Prostate gland (tissue), 2 donors: ENCODE data around the gene SLAMF7. TPM values are rescaled to one million over a fixed set of nuclear protein-coding genes. Genes with fewer than 3 reads are reported as not detected.

Source experiments
- DNase-seq: peaks from one replicate; pipeline ENCODE4 v3.0.0-alpha.2; 2019; ENCODE audit warnings: low spot score
- H3K27ac ChIP-seq, 2 donors: fragments of 200-600 bp; sonication (generic); 2 replicates each; pipeline ENCODE4 v1.5.1; 2017 to 2019
- H3K27me3 ChIP-seq: fragments of 200-600 bp; sonication (generic); replicated peaks from 2 replicates; pipeline ENCODE4 v1.5.1; 2019; ENCODE audit not compliant: insufficient read depth
- H3K36me3 ChIP-seq, 2 donors: fragments of 200-600 bp; sonication (generic); 1 replicate in 1 of 2; 2 replicates in 1 of 2; pipeline versions ENCODE4 v1.5.1 to v1.8.1; 2017 to 2019
- H3K4me1 ChIP-seq: fragments of 200-600 bp; sonication (generic); replicated peaks from 2 replicates; pipeline ENCODE4 v1.5.1; 2019
- H3K4me3 ChIP-seq, 2 donors: fragments of 200-600 bp; sonication (generic); 2 replicates each; pipeline ENCODE4 v1.5.1; 2017 to 2019
- H3K9me3 ChIP-seq: fragments of 200-600 bp; sonication (generic); 2 replicates; pipeline ENCODE4 v1.5.1; 2017
- POLR2A ChIP-seq: fragments of 450-650 bp; IDR thresholded peaks from one replicate; pipeline ENCODE4 v1.6.1; 2016; ENCODE audit warnings: antibody characterized with exemption, mild to moderate bottlenecking
- POLR2AphosphoS5 ChIP-seq: sonication (generic); formaldehyde crosslinking; IDR thresholded peaks from one replicate; pipeline ENCODE4 v1.6.1; 2017; ENCODE audit warnings: antibody characterized with exemption
- WGBS: methylation state at CpG from one replicate; pipeline ENCODE4 v1.1.5; 2018; 5-methylcytosine and 5-hydroxymethylcytosine counted together
- intact Hi-C: fragments of 100-400 bp; cut with DNase I; formaldehyde crosslinking; loops from one replicate; pipeline ENCODE4 v1.14.2; 2022
- total RNA-seq, 2 donors: library from RNA; depleted of rRNA; stranded (reverse); fragments of >200 nt; gene quantifications; one replicate each; pipeline ENCODE4 v1.1.0, GENCODE V29; 2016
- TF ChIP-seq, protein P1 (sequence below), 4 experiments: fragments of 200-600 bp in 2 of 4; fragments of 450-650 bp in 2 of 4; sonication (generic) in 2 of 4; IDR thresholded peaks; 1 replicate in 3 of 4; 2 replicates in 1 of 4; pipeline ENCODE4 v1.5.1; 2016 to 2019; ENCODE audit warnings: antibody characterized with exemption in 4 of 4, mild to moderate bottlenecking in 2 of 4, moderate library complexity in 2 of 4

SLAMF7 gene
- total RNA-seq, 2 donors from 2014 or later: 0.14 to 0.51 TPM

DNA sequence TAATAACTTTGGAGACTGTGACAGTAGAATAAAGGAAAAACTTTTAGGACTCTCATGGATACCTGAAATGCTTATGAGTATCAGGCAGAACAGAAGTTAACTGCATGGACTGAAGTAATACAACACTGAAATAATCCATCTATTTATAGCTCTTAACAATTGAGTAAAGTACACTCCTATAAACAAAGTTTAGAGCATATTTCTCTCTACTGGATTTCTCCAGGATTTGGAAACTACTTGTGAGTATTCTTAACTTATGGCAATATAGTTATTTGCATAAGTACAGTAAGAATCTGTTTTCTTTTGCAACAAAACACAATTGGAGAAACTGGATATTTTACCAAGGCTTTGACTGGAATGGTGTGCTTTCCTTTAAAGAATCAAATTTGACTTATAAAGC lies 17.6 kb upstream of the SLAMF7 start:
- intact Hi-C loops: loop anchor here (10.0 kb wide), 1 partner anchor 273 kb away; no protein-coding TSS in a partner anchor

DNA sequence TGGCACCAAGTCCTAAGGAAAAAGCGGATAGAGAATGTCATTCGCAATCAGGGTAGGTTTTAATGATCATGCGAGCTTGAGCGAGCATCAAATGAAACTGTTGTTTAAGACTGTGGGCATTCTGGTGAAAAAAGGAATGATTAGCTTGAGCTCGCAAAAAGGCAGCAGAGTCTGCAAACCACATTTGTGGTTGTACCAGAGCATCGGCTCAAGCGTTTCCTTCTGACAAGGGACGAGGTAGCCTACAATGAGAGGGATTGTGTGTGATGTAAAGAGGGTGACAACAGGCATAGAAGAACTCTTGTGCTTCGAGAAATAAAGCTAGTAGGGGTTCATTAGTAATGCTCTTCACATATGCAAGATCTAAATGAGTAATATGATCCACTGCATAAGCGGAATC lies 16.3 kb upstream of the SLAMF7 start:
- WGBS: 77% methylated on average over 10 of the region's 10 CpGs
- Histone ChIP-seq H3K9me3 (no peaks in the 10 kb centered on the region), H3K4me3 (no peak overlapping the region), H3K27ac (no peak overlapping the region), H3K27me3 (no peaks in the 10 kb centered on the region), H3K4me1 (no peaks in the 10 kb centered on the region), H3K36me3 (no peaks in the 10 kb centered on the region)
- no peak for DNase-seq
- intact Hi-C loops: loop anchor here (10.0 kb wide), 1 partner anchor 272 kb away; no protein-coding TSS in a partner anchor
- TF ChIP-seq, protein P1, sequence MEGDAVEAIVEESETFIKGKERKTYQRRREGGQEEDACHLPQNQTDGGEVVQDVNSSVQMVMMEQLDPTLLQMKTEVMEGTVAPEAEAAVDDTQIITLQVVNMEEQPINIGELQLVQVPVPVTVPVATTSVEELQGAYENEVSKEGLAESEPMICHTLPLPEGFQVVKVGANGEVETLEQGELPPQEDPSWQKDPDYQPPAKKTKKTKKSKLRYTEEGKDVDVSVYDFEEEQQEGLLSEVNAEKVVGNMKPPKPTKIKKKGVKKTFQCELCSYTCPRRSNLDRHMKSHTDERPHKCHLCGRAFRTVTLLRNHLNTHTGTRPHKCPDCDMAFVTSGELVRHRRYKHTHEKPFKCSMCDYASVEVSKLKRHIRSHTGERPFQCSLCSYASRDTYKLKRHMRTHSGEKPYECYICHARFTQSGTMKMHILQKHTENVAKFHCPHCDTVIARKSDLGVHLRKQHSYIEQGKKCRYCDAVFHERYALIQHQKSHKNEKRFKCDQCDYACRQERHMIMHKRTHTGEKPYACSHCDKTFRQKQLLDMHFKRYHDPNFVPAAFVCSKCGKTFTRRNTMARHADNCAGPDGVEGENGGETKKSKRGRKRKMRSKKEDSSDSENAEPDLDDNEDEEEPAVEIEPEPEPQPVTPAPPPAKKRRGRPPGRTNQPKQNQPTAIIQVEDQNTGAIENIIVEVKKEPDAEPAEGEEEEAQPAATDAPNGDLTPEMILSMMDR (IDR thresholded peaks at IDR 0.05): no peak
- TF ChIP-seq POLR2A (no peak), POLR2AphosphoS5 (no peak)

More for the DNA sequence above, 17.6 kb upstream of the SLAMF7 start:
- no peaks in the 10 kb centered on the region for H3K36me3 ChIP-seq
- TF ChIP-seq POLR2AphosphoS5 (no peak), POLR2A (no peak)
- TF ChIP-seq, protein P1 (IDR thresholded peaks at IDR 0.05): no peak
- H3K27ac ChIP-seq: no peak overlapping the region
- no peak for DNase-seq
- no peaks in the 10 kb centered on the region for H3K27me3 ChIP-seq
- no peaks in the 10 kb centered on the region for H3K4me1 ChIP-seq
- no peak overlapping the region for H3K4me3 ChIP-seq
- H3K9me3 ChIP-seq: no peaks in the 10 kb centered on the region

DNA sequence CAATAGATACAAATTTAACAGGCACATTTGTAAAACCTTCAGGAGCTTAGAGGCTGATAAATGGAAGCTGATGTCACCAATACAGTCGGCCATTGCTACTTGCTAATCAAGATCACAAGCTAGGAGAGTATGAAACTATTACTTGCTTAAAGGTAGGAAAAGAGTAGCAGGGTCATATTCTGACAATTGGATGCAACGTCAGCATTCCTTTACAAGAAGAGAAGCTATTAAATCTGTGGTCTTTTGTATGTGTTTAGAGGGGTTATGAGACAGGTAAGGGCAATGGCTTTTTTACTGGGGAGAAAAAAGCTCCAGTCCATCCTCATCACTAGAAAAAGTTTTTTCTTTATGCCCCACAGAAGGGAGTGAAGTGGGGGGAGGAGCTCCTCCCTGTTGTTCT lies 15.7 kb upstream of the SLAMF7 start:
- no peak overlapping the region for H3K27ac ChIP-seq

DNA sequence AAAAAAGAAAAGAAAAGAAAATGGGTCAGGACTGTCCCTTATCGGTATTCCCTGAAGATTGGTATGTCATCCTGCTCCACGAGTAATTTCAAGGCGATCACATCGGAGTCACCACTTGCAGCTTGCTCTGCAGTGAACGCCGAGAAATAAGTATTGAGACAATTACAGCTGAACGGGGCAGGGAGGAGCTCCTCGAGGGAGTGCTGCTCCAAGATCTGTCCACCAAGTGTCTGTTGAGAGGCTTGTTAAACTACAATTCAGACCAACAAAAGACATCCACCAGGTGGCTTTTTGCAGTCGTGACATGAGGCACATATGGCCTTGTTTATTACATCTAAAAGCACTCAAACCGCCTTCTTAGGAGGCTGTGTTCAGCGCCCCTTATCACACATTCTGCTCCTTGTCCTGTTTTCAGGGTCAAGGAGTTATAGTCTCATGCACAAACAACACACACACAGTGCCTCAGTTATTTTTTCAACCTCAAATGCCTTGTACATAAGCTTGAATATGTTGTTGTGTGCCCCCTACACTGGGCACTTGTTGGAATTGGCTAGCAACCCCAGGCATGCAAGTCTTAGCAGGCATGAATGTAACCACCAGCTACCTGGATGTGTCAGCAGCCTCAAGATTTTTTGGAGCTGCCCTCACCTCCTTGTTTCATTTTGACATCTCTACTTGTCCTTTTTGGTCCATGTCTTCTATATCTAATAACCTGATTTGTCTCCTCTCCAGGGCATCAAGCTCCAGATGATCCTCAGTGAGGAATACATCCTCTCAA lies 14.4 kb upstream of the SLAMF7 start:
- no peak overlapping the region for H3K27ac ChIP-seq
- no peaks in the 10 kb centered on the region for H3K36me3 ChIP-seq
- H3K4me3 ChIP-seq: no peak overlapping the region
- no peaks in the 10 kb centered on the region for H3K4me1 ChIP-seq
- H3K9me3 ChIP-seq: no peaks in the 10 kb centered on the region
- intact Hi-C loops: loop anchor here (10.0 kb wide), 1 partner anchor 270 kb away; no protein-coding TSS in a partner anchor
- TF ChIP-seq POLR2A: no peak
- TF ChIP-seq POLR2AphosphoS5: no peak
- TF ChIP-seq, protein P1 (IDR thresholded peaks at IDR 0.05): no peak
- no peaks in the 10 kb centered on the region for H3K27me3 ChIP-seq
- no peak for DNase-seq
- WGBS: 47% methylated on average over 11 of the region's 11 CpGs

More for the DNA sequence above, 15.7 kb upstream of the SLAMF7 start:
- no peak for TF ChIP-seq POLR2A
- no peak for TF ChIP-seq POLR2AphosphoS5
- TF ChIP-seq, protein P1 (IDR thresholded peaks at IDR 0.05): no peak
- H3K27me3 ChIP-seq: no peaks in the 10 kb centered on the region
- DNase-seq: no peak
- no peaks in the 10 kb centered on the region for H3K4me1 ChIP-seq
- no peaks in the 10 kb centered on the region for H3K36me3 ChIP-seq
- H3K4me3 ChIP-seq: no peak overlapping the region
- no peaks in the 10 kb centered on the region for H3K9me3 ChIP-seq
- 31% methylated on average over 2 of the region's 2 CpGs for WGBS
- intact Hi-C loops: loop anchor here (10.0 kb wide), 1 partner anchor 271 kb away; no protein-coding TSS in a partner anchor

DNA sequence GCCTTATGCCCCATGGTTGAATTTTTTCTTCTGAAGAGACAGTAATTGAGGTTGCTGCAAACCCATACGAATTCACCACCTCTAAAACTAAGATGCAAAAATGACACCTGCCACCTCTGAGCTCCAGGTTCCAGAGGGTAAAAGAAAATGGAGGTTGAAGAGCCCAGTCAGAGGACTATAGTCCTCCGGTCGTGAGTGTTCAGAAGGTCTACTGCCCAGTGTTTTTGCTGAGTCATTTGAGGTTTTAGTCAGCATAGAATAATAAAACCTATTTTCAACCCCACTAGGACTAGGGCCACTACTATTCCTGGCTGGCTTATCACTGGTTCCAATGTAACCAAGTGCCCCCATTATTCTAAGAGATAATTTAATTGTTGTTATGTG lies 12.9 kb upstream of the SLAMF7 start:
- no peak for DNase-seq
- intact Hi-C loops: loop anchor here (10.0 kb wide), 1 partner anchor 269 kb away; no protein-coding TSS in a partner anchor
- no peak overlapping the region for H3K4me3 ChIP-seq
- TF ChIP-seq POLR2AphosphoS5 (no peak), POLR2A (no peak)
- TF ChIP-seq, protein P1 (IDR thresholded peaks at IDR 0.05): no peak
- H3K36me3 ChIP-seq: no peaks in the 10 kb centered on the region
- H3K27ac ChIP-seq: peak overlapping the region in 1 of 2 donors; percentile 45
- H3K27me3 ChIP-seq: no peaks in the 10 kb centered on the region
- H3K4me1 ChIP-seq: no peaks in the 10 kb centered on the region
- 75% methylated on average over 3 of the region's 3 CpGs for WGBS
- no peaks in the 10 kb centered on the region for H3K9me3 ChIP-seq
